SK-N-MC (cell line): ENCODE measurements around the gene SACS.

ENCODE experiments used
- EZH2 ChIP-seq: fragments of 200-600 bp; sonication (generic); IDR thresholded peaks from one replicate; pipeline ENCODE4 v1.6.1; 2017; ENCODE audit warnings: antibody characterized with exemption
- FOXP2 ChIP-seq: optimal IDR thresholded peaks from 2 replicates; pipeline ENCODE3; 2011; ENCODE audit warnings: mild to moderate bottlenecking, moderate library complexity; ENCODE audit not compliant: insufficient read depth; ENCODE audit errors: extremely low read length, control extremely low read depth
- POLR2AphosphoS5 ChIP-seq: IDR thresholded peaks from 2 replicates; pipeline ENCODE4 v1.6.1; 2012; ENCODE audit warnings: mild to moderate bottlenecking, low read depth, low read length, borderline replicate concordance

DNA sequence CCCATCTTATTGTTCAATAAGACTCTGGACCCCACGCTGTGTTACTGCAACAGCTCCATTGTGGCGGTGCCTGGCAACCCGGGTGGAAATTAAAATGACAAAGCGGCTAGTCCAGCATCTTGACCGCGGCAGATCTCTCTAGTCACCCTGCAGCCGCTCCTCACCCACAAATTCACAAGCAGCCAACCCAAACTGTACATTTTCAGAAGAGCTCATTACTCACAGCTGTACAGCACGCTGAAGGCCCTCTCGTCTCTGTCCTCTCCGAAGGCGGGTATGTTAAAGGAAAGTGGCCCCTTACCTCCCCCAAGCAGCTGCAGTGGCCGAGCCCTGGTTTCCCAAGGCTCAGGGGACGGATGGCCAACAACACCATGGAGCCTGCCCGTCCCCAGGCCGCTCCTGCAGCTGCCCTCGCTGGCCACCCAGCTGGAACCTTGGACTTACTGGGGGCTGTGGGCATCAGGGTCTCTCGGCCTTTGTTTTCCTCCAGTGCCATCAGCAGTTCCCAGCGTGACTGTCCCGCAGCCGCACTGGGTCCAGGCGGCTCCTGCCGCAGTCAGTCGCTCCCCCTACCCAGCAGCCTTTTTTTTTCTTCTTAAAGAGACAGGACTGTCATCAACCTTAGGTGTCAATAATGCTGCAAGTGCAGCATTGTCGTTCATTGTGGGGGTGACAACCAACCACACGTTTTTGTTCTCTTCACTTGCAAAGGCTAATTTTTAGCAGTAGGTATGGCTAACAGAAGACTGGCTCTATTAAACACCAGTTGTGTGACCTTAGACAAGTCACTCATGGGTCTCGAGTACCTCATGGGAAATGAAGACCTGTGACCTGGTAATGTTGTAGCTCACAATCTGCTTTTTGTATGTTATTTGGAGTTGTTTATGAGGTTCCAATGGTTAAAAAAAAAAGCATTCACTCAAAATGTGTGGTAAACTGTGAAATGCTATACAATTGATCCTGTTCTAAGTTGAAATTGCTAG lies at the start of gene SACS:
- TF ChIP-seq EZH2 (no peak), POLR2AphosphoS5 (no peak), FOXP2 (no peak)
